ENCODE data around the gene FOXA2. TPM values are rescaled to one million over a fixed set of nuclear protein-coding genes. Genes with fewer than 3 reads are reported as not detected.
A peak's percentile ranks its signal among the peaks of the same experiment; 100 is the strongest.

FOXA2 gene
- total RNA-seq, 4 donors from 2014 or later = not detected

- H3K27ac ChIP-seq (replicated peaks in 1 of 4) = no peak overlapping the region
- H3K27me3 ChIP-seq = peaks cover 0 to 98% (median 43%) of the 10 kb centered on the region in 4 donors
- no peak for DNase-seq (ENCODE audit: extremely low spot score)
- H3K36me3 ChIP-seq = no peaks in the 10 kb centered on the region
- intact Hi-C loops (cut with DNase I) = no loop called here
- H3K4me3 ChIP-seq = no peak overlapping the region
- TF ChIP-seq POLR2AphosphoS5 (IDR thresholded peaks at IDR 0.05) (no peak), CTCF (IDR thresholded peaks at IDR 0.05) (no peak)
- H3K9me3 ChIP-seq = no peaks in the 10 kb centered on the region
- H3K4me1 ChIP-seq = peaks cover 10 to 49% (median 38%) of the 10 kb centered on the region in 4 donors
- WGBS = 14% methylated on average over 9 of the region's 29 CpGs
Observed at GRCh38 chr20:22585786-22586493, 1.6 kb upstream of the FOXA2 start.

GRCh38 chr20:22584922-22585785 is 782 bp upstream of the FOXA2 start:
- intact Hi-C loops (cut with DNase I) = no loop called here
- peak overlapping the region in 1 of 4 donors; percentile 24 for H3K4me3 ChIP-seq
- 6% methylated on average over 32 of the region's 58 CpGs for WGBS

DNA sequence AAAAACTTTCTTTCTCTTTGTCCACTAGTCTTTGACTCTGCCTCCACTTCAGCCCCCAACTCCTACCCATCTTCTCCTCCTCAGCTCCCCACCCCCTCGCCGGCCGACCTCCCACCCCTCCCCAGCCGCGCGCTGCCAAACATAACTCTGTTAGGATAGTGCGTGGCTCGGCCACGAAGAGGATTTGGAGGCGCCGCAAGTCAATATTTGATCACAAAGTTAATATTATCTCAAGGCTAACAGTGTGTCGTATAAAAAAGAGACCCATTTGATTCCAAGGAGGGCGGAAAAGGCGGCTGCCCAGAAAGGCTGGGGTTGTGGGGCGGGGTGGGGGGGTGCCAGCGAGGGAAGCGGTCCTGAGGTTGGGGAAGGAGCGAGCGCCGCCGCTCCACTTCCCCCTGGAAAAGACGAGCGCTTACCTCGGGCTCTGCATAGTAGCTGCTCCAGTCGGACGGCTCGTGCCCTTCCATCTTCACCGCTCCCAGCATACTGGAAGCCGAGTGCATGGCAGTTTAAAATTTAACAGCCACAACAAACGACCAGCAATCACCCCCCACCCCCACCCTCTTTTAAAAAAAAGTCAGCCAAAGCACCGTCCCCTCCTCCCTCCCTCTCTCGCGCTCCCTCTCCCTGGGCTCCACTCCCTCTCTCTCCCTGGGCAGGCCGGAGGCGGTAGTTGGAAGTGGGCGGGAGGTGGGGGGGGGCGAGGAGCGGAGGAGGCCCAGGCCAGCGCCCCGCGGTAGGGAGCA is 425 bp downstream of the FOXA2 start:
- H3K9me3 ChIP-seq = no peaks in the 10 kb centered on the region
- intact Hi-C loops (cut with DNase I) = no loop called here
- H3K27ac ChIP-seq (replicated peaks in 1 of 4) = no peak overlapping the region
- 1% methylated on average over 32 of the region's 41 CpGs for WGBS
- TF ChIP-seq CTCF (IDR thresholded peaks at IDR 0.05) (no peak), POLR2A (IDR thresholded peaks at IDR 0.05; ENCODE audit: low read depth) (no peak), EP300 (IDR thresholded peaks at IDR 0.05) (no peak), POLR2AphosphoS5 (IDR thresholded peaks at IDR 0.05) (no peak)
- H3K27me3 ChIP-seq = peaks cover 0 to 98% (median 54%) of the 10 kb centered on the region in 4 donors
- peaks cover 13 to 57% (median 44%) of the 10 kb centered on the region in 4 donors for H3K4me1 ChIP-seq
- peak overlapping the region in 2 of 4 donors; percentile 24 to 25 for H3K4me3 ChIP-seq
- no peaks in the 10 kb centered on the region for H3K36me3 ChIP-seq
- DNase-seq (ENCODE audit: extremely low spot score) = no peak

More at GRCh38 chr20:22584922-22585785, 782 bp upstream of the FOXA2 start:
- Histone ChIP-seq H3K36me3 (no peaks in the 10 kb centered on the region), H3K27me3 (peaks cover 0 to 98% (median 45%) of the 10 kb centered on the region in 4 donors), H3K9me3 (no peaks in the 10 kb centered on the region), H3K27ac (replicated peaks in 1 of 4) (no peak overlapping the region), H3K4me1 (peaks cover 10 to 49% (median 38%) of the 10 kb centered on the region in 4 donors)
- no peak for DNase-seq (ENCODE audit: extremely low spot score)
- TF ChIP-seq EP300 (IDR thresholded peaks at IDR 0.05) (no peak), POLR2AphosphoS5 (IDR thresholded peaks at IDR 0.05) (no peak), POLR2A (IDR thresholded peaks at IDR 0.05; ENCODE audit: low read depth) (no peak), CTCF (IDR thresholded peaks at IDR 0.05) (no peak)

GRCh38 chr20:22582964-22583772 is 1.2 kb downstream of the FOXA2 start:
- peaks cover 15 to 65% (median 51%) of the 10 kb centered on the region in 4 donors for H3K4me1 ChIP-seq
- intact Hi-C loops (cut with DNase I) = no loop called here
- H3K36me3 ChIP-seq = no peaks in the 10 kb centered on the region
- no peaks in the 10 kb centered on the region for H3K9me3 ChIP-seq
- WGBS = 2% methylated on average over 41 of the region's 66 CpGs
- no peak overlapping the region for H3K27ac ChIP-seq (replicated peaks in 1 of 4)
- DNase-seq (ENCODE audit: extremely low spot score) = no peak
- peak overlapping the region in 2 of 4 donors; percentile 24 to 25 for H3K4me3 ChIP-seq
- TF ChIP-seq CTCF (IDR thresholded peaks at IDR 0.05) = no peak
- H3K27me3 ChIP-seq = peaks cover 0 to 100% (median 61%) of the 10 kb centered on the region in 4 donors

Data from esophagus muscularis mucosa (tissue), 4 donors.